NB4 (cell line): ENCODE results near the gene KIRREL2.

Experiments used
- POLR2A ChIP-seq: IDR thresholded peaks from 2 replicates; pipeline ENCODE4 v1.6.1; 2011; ENCODE audit warnings: mild to moderate bottlenecking; ENCODE audit not compliant: insufficient read length; ENCODE audit errors: extremely low read depth
- TF ChIP-seq, protein P1 (sequence below): IDR thresholded peaks from one replicate; pipeline ENCODE4 v1.5.1; 2012; ENCODE audit warnings: low read depth, low read length

DNA sequence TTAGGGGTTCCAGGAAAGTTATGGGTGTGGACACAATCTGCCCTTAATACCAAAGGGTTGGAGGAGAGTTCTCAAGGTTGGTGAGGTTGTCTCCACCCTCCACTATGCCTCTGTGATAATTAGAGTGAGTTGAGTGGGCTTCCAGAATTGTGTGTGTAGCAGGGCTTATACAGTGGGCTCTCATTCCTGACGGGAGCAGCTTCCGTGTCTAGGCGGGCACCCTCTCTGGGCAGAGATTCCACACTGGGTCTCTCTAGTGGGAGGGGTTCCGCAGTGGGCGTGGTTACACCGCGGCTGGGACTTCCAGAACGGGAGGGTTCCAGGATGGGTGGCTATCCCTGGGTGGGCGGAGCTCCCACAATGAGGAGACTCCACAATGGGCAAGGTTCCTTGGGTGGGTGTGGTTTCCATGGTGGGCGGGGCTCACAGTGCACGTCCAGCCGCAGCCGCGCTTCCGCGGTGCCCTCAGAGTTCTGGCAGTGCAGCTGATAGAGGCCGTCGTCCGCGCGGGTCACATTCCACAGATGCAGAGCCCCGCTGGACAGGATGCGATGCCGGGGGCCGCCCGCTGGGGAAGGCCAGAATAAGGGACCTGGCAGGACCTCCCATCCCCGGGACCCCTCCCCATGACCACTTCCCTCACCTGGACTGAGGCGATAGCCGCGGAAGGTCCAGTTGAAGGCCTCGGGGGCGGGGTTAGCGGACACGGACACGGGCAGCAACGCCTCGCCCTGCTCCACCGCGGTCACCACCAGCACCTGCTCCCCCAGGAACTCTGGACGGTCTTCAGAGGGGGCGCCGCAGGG lies 12.8 kb upstream of the KIRREL2 start:
- TF ChIP-seq, protein P1, sequence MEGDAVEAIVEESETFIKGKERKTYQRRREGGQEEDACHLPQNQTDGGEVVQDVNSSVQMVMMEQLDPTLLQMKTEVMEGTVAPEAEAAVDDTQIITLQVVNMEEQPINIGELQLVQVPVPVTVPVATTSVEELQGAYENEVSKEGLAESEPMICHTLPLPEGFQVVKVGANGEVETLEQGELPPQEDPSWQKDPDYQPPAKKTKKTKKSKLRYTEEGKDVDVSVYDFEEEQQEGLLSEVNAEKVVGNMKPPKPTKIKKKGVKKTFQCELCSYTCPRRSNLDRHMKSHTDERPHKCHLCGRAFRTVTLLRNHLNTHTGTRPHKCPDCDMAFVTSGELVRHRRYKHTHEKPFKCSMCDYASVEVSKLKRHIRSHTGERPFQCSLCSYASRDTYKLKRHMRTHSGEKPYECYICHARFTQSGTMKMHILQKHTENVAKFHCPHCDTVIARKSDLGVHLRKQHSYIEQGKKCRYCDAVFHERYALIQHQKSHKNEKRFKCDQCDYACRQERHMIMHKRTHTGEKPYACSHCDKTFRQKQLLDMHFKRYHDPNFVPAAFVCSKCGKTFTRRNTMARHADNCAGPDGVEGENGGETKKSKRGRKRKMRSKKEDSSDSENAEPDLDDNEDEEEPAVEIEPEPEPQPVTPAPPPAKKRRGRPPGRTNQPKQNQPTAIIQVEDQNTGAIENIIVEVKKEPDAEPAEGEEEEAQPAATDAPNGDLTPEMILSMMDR, result no peak
- no peak for TF ChIP-seq POLR2A
